Activated naive CD8-positive, alpha-beta T cell treated with anti-CD3 and anti-CD28 coated beads for 36 hours (primary cell): ENCODE measurements around the gene GLIS1. TPM values are rescaled to one million over a fixed set of nuclear protein-coding genes. Genes with fewer than 3 reads are reported as not detected.

ENCODE experiments used
- DNase-seq: peaks from one replicate; pipeline ENCODE4 v3.0.0; 2021
- H3K27ac Mint-ChIP-seq: one replicate; pipeline ENCODE4 v1.8.0; 2022; ENCODE audit warnings: mild to moderate bottlenecking, moderate library complexity, mixed read lengths
- H3K27me3 Mint-ChIP-seq: one replicate; pipeline ENCODE4 v1.8.0; 2022; ENCODE audit warnings: mild to moderate bottlenecking, mixed read lengths
- H3K36me3 Mint-ChIP-seq: one replicate; pipeline ENCODE4 v1.8.0; 2021; ENCODE audit warnings: mild to moderate bottlenecking, mixed read lengths
- H3K4me1 Mint-ChIP-seq: one replicate; pipeline ENCODE4 v1.8.0; 2021; ENCODE audit warnings: mixed read lengths
- H3K4me3 Mint-ChIP-seq: one replicate; pipeline ENCODE4 v1.8.0; 2022; ENCODE audit warnings: mild to moderate bottlenecking, moderate library complexity, mixed read lengths
- H3K9me3 Mint-ChIP-seq: one replicate; pipeline ENCODE4 v1.8.0; 2022; ENCODE audit warnings: mixed read lengths
- total RNA-seq, 2 experiments: library from RNA; stranded (reverse); gene quantifications; one replicate each; pipeline ENCODE4 v1.2.3, GENCODE V29; 2021

Gene GLIS1
- total RNA-seq, 2 experiments from 2014 or later, result 0.10 TPM; not detected in 1

DNA sequence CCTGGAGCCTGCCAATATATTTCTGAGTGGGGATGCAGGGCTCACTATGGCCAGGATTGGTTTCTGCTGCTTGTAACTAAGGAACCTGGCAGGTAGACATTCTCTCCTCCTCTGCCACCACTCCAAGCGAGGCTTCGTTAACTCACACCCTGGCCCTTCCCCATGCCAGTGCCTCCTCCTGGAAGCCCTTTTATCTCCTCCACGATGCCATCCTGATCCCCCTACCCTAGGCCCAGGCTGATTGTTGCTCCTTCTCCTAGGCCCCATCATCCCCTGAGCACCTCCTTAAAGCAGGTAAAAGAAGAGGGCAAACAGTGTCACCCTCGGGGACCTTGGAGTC, 161.2 kb downstream of the GLIS1 start:
- H3K36me3 Mint-ChIP-seq, result no peaks in the 10 kb centered on the region
- no peak for DNase-seq
- no peaks in the 10 kb centered on the region for H3K9me3 Mint-ChIP-seq
- H3K27ac Mint-ChIP-seq, result no peak overlapping the region
- peaks cover 3% of the 10 kb centered on the region for H3K4me1 Mint-ChIP-seq
- H3K4me3 Mint-ChIP-seq, result no peak overlapping the region
- H3K27me3 Mint-ChIP-seq, result no peaks in the 10 kb centered on the region

DNA sequence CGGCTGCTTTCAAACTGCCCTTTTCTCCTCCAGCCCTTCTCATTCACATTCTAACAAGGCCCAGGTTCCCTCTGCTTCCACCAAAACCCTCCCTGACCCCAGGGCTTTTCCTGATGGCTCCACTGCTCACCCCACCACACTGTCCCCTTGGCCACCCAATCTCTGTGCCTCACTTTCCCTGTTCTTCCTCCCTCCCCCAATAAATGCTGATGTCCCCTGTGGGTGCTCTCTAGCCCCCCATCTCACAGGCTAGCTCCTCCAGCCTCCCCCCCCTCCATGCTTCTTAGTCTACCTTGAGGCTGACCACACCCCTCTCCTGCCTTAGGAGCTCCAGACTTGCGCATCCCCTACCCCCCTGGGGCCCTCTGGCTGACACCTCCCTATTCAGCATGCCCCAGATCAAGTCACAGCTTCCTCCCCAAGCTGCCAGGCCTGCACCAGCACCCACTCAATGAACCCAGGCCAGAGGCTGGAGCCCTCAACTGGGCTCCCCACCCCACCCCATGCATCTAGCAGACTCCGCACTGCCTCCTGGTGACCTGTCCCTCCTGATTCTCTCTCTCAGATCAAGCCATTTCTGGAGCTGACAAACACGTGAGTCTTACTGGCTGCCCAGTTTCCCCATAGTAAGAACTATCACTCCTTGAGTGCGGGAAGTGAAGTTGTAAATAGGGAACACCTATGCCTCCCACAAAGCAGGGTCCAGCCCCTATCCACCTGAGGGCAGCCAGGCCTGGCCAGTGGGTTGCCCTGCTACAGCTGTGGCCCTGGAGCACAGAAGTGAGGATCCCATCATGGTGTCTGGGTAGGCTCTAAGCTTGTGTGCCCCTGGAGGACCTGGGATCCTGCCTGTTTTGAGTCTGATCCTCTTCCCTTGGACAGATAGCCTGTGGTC, 161.9 kb downstream of the GLIS1 start:
- H3K36me3 Mint-ChIP-seq, result no peaks in the 10 kb centered on the region
- no peak overlapping the region for H3K27ac Mint-ChIP-seq
- no peaks in the 10 kb centered on the region for H3K27me3 Mint-ChIP-seq
- no peak for DNase-seq
- H3K9me3 Mint-ChIP-seq, result no peaks in the 10 kb centered on the region
- peaks cover 3% of the 10 kb centered on the region for H3K4me1 Mint-ChIP-seq
- no peak overlapping the region for H3K4me3 Mint-ChIP-seq

DNA sequence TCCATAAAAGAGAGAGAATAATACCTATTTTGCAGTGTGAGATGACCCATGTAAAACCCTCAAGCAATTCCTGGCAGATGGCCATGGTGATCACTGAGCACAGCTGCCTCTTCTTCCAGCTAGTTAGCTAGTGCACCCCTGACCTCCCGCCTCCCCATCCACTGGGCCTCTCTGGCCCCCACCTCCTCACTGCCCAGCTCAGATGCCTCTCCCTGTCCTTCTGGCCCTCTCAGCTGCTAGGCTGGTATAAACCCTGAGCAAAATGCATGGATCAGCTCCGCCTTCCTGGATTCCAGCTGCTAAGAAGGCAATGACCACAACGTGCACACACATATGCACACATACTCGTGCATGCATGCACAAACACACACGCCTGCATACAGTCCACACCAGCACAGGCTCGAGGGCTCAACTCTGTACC, 162.6 kb downstream of the GLIS1 start:
- DNase-seq, result no peak
- Mint-ChIP-seq H3K27ac (no peak overlapping the region), H3K36me3 (no peaks in the 10 kb centered on the region), H3K4me3 (no peak overlapping the region), H3K4me1 (peaks cover 3% of the 10 kb centered on the region), H3K27me3 (no peaks in the 10 kb centered on the region), H3K9me3 (no peaks in the 10 kb centered on the region)

DNA sequence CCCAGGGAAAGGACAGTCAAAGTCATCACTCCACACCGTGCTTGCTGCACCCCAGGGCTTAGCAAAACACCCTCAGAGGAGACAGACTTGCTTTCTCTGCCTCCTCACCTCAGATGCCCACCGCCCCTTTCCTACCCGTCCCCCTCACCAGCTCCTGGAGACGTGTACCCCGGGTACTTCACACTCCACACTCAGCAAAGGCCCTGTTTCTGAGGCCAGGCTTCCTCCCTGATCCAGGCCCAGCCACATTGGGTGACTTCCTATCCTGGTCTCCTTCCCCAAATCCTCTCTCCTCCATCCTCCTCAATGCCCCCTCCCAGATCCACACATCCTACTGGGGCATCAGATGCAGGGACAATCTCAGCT, 163.0 kb downstream of the GLIS1 start:
- no peak for DNase-seq
- no peak overlapping the region for H3K27ac Mint-ChIP-seq
- no peaks in the 10 kb centered on the region for H3K36me3 Mint-ChIP-seq
- peaks cover 3% of the 10 kb centered on the region for H3K4me1 Mint-ChIP-seq
- H3K4me3 Mint-ChIP-seq, result no peak overlapping the region
- H3K9me3 Mint-ChIP-seq, result no peaks in the 10 kb centered on the region
- no peaks in the 10 kb centered on the region for H3K27me3 Mint-ChIP-seq

DNA sequence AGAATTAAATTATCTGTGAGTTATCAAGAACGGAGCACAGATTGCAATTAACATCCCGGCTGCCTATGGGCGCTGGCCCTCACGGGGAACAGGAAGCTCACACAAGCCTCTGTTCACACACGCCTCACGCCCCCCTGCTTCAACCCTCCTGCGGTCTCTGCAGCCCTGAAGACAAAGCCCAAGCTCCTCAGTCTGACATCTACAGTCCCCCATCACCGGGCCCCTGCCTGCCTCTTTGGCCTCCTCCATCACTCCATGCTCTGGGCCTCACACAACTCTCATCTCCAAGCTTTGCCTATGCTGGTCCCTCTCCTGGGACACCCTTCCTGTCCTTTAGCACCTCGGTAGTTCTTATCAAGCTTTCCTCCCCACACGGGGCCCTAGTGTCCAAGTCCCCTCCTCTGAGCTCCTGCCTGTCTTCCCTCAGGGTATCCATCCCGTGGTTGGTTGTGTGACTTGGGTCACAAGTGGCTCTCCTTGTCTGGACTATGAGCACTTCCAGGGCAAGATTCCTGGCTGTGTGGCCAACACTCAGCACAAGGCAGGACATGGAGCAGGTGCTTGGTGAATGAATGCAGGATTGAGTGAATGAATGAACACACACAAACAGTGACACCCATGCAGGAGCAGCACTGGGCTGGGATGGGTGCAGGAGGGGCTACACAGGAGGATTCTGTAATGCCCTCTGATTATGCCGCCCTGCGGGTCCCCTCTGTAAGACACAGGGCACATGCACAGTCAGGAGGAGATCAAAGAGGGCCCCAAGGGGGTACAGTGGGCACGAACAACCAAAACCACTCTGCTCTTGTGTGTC, 163.6 kb downstream of the GLIS1 start:
- Mint-ChIP-seq H3K36me3 (no peaks in the 10 kb centered on the region), H3K4me3 (no peak overlapping the region), H3K27ac (no peak overlapping the region), H3K9me3 (no peaks in the 10 kb centered on the region), H3K4me1 (peaks cover 3% of the 10 kb centered on the region), H3K27me3 (peaks cover 4% of the 10 kb centered on the region)
- no peak for DNase-seq

DNA sequence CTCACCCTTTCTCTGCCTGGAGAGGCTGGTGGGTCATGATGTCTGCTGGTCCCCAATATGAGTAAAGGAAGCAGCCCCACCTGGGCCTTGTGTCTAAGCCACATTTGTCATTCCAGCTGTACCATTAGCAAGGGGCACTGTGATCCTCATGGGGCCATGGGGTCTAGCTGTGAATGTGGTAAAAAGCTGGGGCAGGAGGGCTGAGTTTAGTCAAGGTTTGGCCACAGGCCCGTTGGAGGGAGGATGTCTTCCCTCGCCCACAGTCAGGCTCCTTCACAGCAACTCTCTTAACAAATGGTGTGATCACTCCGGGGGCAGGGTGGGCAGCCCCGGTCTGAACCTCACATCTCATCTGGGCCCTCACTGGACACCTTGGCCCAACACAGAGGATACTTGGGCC, 164.3 kb downstream of the GLIS1 start:
- peaks cover 8% of the 10 kb centered on the region for H3K27me3 Mint-ChIP-seq
- no peak for DNase-seq
- H3K4me3 Mint-ChIP-seq, result no peak overlapping the region
- H3K9me3 Mint-ChIP-seq, result no peaks in the 10 kb centered on the region
- H3K4me1 Mint-ChIP-seq, result peaks cover 3% of the 10 kb centered on the region
- no peaks in the 10 kb centered on the region for H3K36me3 Mint-ChIP-seq
- no peak overlapping the region for H3K27ac Mint-ChIP-seq

DNA sequence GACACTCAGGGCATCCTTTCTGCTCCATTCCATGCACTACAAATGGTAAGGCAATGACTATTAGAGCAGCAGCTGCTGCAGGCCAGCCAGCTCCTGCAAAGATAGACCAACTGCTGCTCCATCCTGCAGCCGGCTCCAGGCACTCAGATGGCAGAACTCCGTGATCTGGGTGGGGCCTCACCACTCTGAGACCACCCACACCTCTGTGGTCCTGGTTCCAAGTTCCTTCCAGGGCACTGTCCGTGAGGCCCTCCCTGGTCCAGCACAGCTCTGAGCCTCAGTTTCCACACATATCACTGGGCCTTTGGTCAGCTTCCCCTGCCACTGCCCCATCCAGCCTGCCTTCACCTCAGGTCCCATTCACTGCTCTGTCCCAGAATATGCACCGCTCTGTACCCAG, 165.0 kb downstream of the GLIS1 start:
- Mint-ChIP-seq H3K27me3 (peaks cover 8% of the 10 kb centered on the region), H3K9me3 (no peaks in the 10 kb centered on the region), H3K36me3 (no peaks in the 10 kb centered on the region), H3K4me3 (no peak overlapping the region), H3K27ac (no peak overlapping the region), H3K4me1 (peaks cover 3% of the 10 kb centered on the region)
- no peak for DNase-seq

DNA sequence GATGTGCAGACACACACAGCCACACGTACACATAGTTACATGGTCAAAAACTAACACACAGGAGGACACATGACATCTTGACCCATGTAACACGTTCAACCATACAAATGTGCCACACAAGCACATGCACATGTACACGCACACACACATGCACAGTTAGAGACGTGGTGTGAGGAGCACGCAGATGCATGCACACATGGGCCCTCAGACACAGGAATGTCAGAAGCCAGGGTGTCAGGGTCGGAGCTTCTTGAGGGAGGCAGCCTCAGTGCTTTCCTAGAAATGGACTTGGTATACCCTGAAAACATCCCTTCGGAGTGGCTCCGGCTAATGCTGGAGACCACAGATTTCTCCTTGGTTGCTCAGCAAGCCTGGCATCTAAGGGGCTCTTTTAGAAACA, 165.4 kb downstream of the GLIS1 start:
- H3K27ac Mint-ChIP-seq, result no peak overlapping the region
- peaks cover 8% of the 10 kb centered on the region for H3K27me3 Mint-ChIP-seq
- no peak overlapping the region for H3K4me3 Mint-ChIP-seq

DNA sequence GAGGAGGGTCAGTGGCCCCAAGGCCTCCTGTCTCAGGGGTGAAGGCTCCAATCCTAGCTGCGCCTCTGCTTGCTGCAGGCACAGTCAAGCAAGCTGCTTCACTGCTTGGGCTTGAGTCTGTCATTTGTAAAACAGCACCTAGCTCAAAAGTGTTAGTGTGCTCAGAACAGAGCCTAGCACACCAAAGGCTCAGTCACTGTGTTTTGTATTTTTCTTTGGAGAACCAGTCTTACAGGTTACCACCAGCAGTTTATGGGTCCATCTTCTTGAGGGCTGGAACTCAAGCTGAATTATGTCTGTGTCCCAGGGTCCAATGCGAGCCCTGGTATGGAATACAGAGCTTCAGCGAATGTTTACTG, 166.2 kb downstream of the GLIS1 start:
- DNase-seq, result no peak
- H3K9me3 Mint-ChIP-seq, result no peaks in the 10 kb centered on the region
- H3K36me3 Mint-ChIP-seq, result no peaks in the 10 kb centered on the region

More for the DNA sequence above, 165.4 kb downstream of the GLIS1 start:
- no peak for DNase-seq
- no peaks in the 10 kb centered on the region for H3K36me3 Mint-ChIP-seq
- no peaks in the 10 kb centered on the region for H3K9me3 Mint-ChIP-seq
- peaks cover 3% of the 10 kb centered on the region for H3K4me1 Mint-ChIP-seq

DNA sequence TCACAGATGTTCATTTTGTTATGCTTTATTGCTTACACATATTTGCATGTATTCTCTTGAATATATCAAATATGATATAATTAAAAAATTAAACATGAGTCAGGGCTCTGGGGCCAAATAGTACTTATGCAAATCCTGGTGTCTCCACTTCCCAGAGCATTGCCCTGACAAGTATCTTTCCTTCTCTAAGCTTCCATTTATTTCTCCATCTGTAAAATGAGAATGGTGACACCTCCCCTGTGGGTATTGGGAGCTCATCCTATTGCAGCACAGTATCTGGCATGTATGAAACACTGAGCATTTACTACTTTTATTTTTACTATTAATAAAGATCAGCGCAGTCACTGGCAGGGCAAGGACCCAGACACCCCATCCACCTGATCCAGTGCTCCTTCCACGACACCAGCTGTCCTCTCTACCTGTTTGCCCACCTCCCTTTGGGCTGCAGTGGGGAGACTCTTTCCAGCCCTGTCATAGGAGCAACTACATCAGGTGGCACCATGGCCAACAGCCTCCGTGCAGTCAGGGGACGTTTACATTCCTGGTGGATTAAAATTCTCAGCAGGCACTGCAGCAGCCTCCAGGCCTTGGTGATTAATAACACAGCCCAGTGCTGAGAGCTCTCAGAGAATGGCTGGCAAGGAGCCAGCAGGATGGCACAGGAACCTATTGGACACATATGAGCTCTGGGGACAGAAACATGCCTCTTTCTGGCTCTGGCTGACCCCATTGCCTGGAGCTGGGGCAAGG, 166.7 kb downstream of the GLIS1 start:
- H3K4me1 Mint-ChIP-seq, result peaks cover 3% of the 10 kb centered on the region
- no peak overlapping the region for H3K4me3 Mint-ChIP-seq
- H3K9me3 Mint-ChIP-seq, result peaks cover 1% of the 10 kb centered on the region
- H3K27me3 Mint-ChIP-seq, result peaks cover 9% of the 10 kb centered on the region
- no peaks in the 10 kb centered on the region for H3K36me3 Mint-ChIP-seq
- H3K27ac Mint-ChIP-seq, result no peak overlapping the region
- DNase-seq, result no peak

More for the DNA sequence above, 166.2 kb downstream of the GLIS1 start:
- Mint-ChIP-seq H3K27ac (no peak overlapping the region), H3K4me1 (peaks cover 3% of the 10 kb centered on the region), H3K4me3 (no peak overlapping the region), H3K27me3 (peaks cover 8% of the 10 kb centered on the region)

DNA sequence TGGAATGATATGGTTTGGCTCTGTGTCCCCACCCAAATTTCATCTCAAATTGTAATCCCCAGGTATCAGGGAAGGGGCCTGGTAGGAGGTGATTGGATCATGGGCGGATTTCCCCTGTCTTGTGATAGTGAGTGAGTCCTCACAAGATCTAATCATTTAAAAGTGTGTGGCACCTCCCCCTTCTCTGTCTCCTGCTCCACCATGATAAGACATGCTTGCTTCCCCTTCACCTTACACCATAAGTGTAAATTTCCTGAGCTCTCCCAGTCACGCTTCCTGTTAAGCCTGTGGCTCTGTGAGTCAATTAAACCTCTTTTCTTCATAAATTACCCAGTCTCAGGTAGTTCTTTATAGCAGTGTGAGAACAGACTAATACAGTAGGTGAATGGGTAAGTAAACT, 170.4 kb downstream of the GLIS1 start:
- H3K9me3 Mint-ChIP-seq, result peaks cover 6% of the 10 kb centered on the region
- H3K4me3 Mint-ChIP-seq, result no peak overlapping the region
- no peak overlapping the region for H3K27ac Mint-ChIP-seq
- no peak for DNase-seq
- peaks cover 2% of the 10 kb centered on the region for H3K4me1 Mint-ChIP-seq
- H3K27me3 Mint-ChIP-seq, result peaks cover 31% of the 10 kb centered on the region
- no peaks in the 10 kb centered on the region for H3K36me3 Mint-ChIP-seq

DNA sequence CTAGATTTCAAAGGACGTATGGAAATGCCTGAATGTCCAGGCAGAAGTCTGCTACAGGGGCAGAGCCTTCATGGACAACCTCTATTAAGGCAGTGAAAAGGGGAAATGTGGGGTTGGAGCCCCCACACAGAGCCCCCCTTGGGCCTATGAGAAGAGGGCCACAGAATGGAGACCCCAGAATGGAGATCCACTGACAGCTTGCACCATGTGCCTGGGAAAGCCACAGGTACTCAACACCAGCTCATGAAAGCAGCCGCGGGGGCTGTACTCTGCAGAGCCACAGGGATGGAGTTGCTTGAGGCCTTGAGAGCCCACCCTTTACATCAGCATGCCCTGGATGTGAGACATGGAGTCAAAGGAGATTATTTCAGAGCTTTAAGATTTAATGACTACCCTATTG, 171.1 kb downstream of the GLIS1 start:
- Mint-ChIP-seq H3K9me3 (peaks cover 6% of the 10 kb centered on the region), H3K4me3 (no peak overlapping the region), H3K36me3 (no peaks in the 10 kb centered on the region), H3K4me1 (peaks cover 7% of the 10 kb centered on the region), H3K27me3 (peaks cover 38% of the 10 kb centered on the region), H3K27ac (no peak overlapping the region)
- no peak for DNase-seq

DNA sequence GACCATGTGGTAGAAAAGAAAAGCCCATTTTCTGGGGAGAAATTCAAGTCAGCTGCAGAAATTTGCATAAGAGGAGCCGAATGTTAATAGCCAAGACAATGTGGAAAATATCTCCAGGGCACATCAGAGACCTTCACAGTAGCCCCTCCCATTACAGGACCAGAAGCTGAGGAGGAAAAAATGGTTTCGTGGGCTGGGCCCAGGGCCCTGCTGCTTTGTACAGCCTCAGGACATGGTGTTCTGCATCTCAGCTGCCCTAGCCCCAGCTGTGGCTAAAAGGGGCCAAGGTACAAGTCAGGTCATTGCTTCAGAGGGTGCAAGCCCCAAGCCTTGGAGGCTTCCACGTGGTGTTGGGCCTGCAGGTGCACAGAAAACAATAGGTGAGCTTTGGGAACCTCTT, 171.5 kb downstream of the GLIS1 start:
- Mint-ChIP-seq H3K27ac (no peak overlapping the region), H3K9me3 (peaks cover 6% of the 10 kb centered on the region), H3K4me3 (no peak overlapping the region), H3K27me3 (peaks cover 42% of the 10 kb centered on the region), H3K36me3 (no peaks in the 10 kb centered on the region), H3K4me1 (peaks cover 11% of the 10 kb centered on the region)
- DNase-seq, result no peak

DNA sequence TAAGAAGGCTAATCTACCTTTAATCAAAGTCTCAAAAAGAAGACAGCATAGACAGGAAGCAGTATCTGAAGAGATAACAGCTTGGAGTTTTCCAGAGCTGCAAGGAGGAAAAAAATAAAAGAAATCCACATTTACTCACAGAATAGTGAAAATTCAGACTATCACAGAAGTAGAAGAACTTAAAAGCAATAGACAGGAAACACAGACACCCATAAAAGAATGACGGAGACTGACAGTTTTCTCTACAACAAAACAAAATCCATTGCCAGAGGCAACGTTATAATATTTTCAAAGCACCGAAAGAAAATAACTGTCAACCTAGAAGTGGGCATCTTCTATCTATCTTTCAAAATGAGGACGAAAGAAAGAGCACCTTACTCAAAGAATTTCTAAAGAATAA, 175.4 kb downstream of the GLIS1 start:
- Mint-ChIP-seq H3K27me3 (peaks cover 34% of the 10 kb centered on the region), H3K9me3 (peaks cover 6% of the 10 kb centered on the region), H3K27ac (no peak overlapping the region), H3K36me3 (no peaks in the 10 kb centered on the region), H3K4me1 (peaks cover 19% of the 10 kb centered on the region), H3K4me3 (no peak overlapping the region)
- no peak for DNase-seq

DNA sequence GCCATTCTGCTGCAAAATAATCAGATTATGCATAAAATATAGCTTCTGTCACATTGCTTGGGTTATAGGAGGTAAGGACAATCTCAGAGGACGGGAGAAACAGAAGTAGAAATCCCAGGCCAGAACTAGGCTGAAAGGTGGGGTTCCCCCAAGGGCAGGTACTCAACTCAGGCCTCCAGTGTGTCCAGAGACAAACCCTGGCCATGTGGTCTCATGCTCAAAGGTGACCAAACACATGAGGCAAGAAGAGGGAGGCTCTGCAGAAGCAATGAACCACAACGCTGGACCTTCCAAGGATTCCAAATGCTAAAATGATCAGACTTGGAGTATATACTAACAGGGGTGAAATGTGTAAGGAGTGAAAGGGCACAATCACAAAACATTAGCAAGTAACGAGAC, 176.0 kb downstream of the GLIS1 start:
- Mint-ChIP-seq H3K4me3 (no peak overlapping the region), H3K27ac (no peak overlapping the region), H3K36me3 (no peaks in the 10 kb centered on the region), H3K27me3 (peaks cover 34% of the 10 kb centered on the region), H3K4me1 (peaks cover 19% of the 10 kb centered on the region), H3K9me3 (peaks cover 6% of the 10 kb centered on the region)
- no peak for DNase-seq
